IMR-90 (cell line): ENCODE measurements around the gene RHOF.

Experiments used
- BHLHE40 ChIP-seq: fragments of 150-350 bp; IDR thresholded peaks from 2 replicates; pipeline ENCODE4 v1.6.1; 2016; ENCODE audit warnings: mild to moderate bottlenecking, low read depth, low read length
- CEBPB ChIP-seq: IDR thresholded peaks from 2 replicates; pipeline ENCODE4 v1.6.1; 2012; ENCODE audit warnings: low read depth, low read length, improper control_type of control experiment
- CHD1 ChIP-seq: IDR thresholded peaks from 2 replicates; pipeline ENCODE4 v1.6.1; 2012; ENCODE audit warnings: low read depth, low read length, improper control_type of control experiment
- CTCF ChIP-seq: conservative IDR thresholded peaks from 2 replicates; pipeline ENCODE4 v1.5.1; 2012; ENCODE audit warnings: mild to moderate bottlenecking, low read depth, low read length, improper control_type of control experiment
- FOS ChIP-seq: fragments of 150-350 bp; IDR thresholded peaks from 2 replicates; pipeline ENCODE4 v1.6.1; 2016; ENCODE audit warnings: low read depth, low read length
- MAFK ChIP-seq: IDR thresholded peaks from 2 replicates; pipeline ENCODE4 v1.6.1; 2012; ENCODE audit warnings: low read depth, low read length, improper control_type of control experiment
- MAZ ChIP-seq: IDR thresholded peaks from 2 replicates; pipeline ENCODE4 v1.6.1; 2012; ENCODE audit warnings: low read depth, mild to moderate bottlenecking, low read length, improper control_type of control experiment, moderate library complexity, borderline replicate concordance
- MXI1 ChIP-seq: IDR thresholded peaks from 2 replicates; pipeline ENCODE4 v1.6.1; 2012; ENCODE audit warnings: low read depth, mild to moderate bottlenecking, low read length, moderate library complexity, borderline replicate concordance
- POLR2A ChIP-seq: IDR thresholded peaks from 2 replicates; pipeline ENCODE4 v1.6.1; 2012; ENCODE audit warnings: mild to moderate bottlenecking, low read depth, low read length
- RAD21 ChIP-seq: IDR thresholded peaks from 2 replicates; pipeline ENCODE4 v1.6.1; 2012; ENCODE audit warnings: low read length, improper control_type of control experiment
- RFX5 ChIP-seq: IDR thresholded peaks from 2 replicates; pipeline ENCODE4 v1.8.0; 2012; ENCODE audit warnings: low read depth, mild to moderate bottlenecking, low read length, moderate library complexity
- SMC3 ChIP-seq: fragments of 150-350 bp; IDR thresholded peaks from 2 replicates; pipeline ENCODE4 v1.6.1; 2016; ENCODE audit warnings: low read depth, mild to moderate bottlenecking, antibody characterized with exemption, low read length, moderate library complexity
- USF2 ChIP-seq: fragments of 150-350 bp; IDR thresholded peaks from 2 replicates; pipeline ENCODE4 v1.6.1; 2017; ENCODE audit warnings: mild to moderate bottlenecking, antibody characterized with exemption, low read length, low read depth
- TF ChIP-seq, protein P1 (sequence below): fragments of 150-350 bp; IDR thresholded peaks from 2 replicates; pipeline ENCODE4 v1.6.1; 2016; ENCODE audit warnings: low read depth, mild to moderate bottlenecking, low read length, moderate library complexity, borderline replicate concordance

GRCh38 chr12:121802843-121803698 is 9.6 kb upstream of the RHOF start:
- TF ChIP-seq CTCF (0 out of 2 replicates have a peak, but pooled peaks have one; percentile 13), MAZ (peak; percentile 46; the same call in 1 of the 2 replicates), MXI1 (peak; percentile 32; the same call in 1 of the 2 replicates), POLR2A (peak; percentile 95), CHD1 (0 out of 2 replicates have a peak, but pooled peaks have one; percentile 56), CEBPB (no peak), USF2 (no peak), RAD21 (no peak), SMC3 (no peak), RFX5 (no peak), MAFK (no peak), FOS (no peak), BHLHE40 (no peak)
- TF ChIP-seq, protein P1, sequence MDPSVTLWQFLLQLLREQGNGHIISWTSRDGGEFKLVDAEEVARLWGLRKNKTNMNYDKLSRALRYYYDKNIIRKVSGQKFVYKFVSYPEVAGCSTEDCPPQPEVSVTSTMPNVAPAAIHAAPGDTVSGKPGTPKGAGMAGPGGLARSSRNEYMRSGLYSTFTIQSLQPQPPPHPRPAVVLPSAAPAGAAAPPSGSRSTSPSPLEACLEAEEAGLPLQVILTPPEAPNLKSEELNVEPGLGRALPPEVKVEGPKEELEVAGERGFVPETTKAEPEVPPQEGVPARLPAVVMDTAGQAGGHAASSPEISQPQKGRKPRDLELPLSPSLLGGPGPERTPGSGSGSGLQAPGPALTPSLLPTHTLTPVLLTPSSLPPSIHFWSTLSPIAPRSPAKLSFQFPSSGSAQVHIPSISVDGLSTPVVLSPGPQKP = no peak
